ENCODE measurements around the gene TNK1.

The TNK1 gene

DNA sequence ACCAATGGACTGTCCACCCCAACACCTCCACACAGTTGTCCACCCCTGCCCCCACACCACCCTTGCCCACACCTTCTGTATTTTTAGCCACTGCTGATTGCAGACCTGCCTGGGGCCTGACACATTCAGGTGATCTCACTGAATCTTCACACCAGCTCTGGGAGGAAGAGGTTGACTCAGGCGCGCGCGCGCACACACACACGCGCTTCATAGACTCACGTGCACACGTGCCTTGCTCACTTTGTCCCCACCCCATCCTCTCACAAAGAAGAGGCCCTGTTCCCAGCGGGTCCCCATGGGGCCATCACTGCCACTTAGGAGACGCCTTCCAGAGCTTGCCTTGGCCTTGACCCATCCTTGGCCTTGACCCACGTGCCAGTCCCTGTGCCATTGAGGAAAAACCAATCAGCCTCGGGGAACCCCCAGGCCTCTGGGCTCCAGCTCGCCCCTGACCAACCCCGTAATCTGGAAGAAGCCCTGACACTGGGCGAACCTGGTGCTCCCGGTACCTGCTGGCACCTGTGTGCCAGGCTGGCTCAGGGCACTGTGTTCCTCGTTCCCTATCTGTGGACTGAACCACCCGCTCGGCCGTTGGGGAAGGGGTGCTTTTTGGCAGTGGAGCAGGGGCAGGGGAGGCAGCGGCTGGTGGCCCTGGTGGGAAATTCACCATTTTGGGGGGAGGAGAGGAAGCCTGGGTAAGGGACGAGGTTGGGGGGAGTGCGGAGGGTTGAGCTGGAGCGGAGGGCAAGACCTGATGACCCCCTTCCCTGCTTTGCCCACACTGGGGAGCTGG, 29.9 kb downstream of the TNK1 start:
- no peak for DNase-seq (ENCODE audit: low read depth)

- no peak for DNase-seq (ENCODE audit: low read depth)
Observed at GRCh38 chr17:7411427-7411750, 30.5 kb downstream of the TNK1 start.

- peak; percentile 86 for DNase-seq (ENCODE audit: low read depth)
Observed at GRCh38 chr17:7413346-7413985, 32.6 kb downstream of the TNK1 start.

DNA sequence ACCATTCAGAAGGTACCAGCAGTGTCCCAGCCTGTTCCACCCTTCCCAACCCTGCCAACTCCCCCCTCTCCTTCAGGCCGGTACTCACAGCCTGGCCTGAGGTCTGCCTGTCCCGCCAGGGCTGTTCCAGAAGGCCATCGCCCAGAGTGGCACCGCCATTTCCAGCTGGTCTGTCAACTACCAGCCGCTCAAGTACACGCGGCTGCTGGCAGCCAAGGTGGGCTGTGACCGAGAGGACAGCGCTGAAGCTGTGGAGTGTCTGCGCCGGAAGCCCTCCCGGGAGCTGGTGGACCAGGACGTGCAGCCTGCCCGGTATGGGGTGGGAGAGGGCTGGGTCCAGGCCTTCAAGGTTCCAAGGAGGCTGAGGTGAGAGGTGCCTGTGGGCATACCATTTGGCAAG, 33.9 kb downstream of the TNK1 start:
- DNase-seq (ENCODE audit: low read depth) = no peak

DNA sequence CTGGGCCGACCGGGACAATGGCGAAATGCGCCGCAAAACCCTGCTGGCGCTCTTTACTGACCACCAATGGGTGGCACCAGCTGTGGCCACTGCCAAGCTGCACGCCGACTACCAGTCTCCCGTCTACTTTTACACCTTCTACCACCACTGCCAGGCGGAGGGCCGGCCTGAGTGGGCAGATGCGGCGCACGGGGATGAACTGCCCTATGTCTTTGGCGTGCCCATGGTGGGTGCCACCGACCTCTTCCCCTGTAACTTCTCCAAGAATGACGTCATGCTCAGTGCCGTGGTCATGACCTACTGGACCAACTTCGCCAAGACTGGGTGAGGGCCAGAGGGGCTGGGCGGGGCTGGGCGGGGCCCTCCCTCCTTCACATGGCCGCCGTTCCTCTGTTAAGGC, 34.9 kb downstream of the TNK1 start:
- no peak for DNase-seq (ENCODE audit: low read depth)

- DNase-seq (ENCODE audit: low read depth) = no peak
Observed at GRCh38 chr17:7416323-7416722, 35.4 kb downstream of the TNK1 start.

GRCh38 chr17:7417056-7417655, 36.3 kb downstream of the TNK1 start:
- DNase-seq (ENCODE audit: low read depth) = no peak

GRCh38 chr17:7418472-7419152, 37.7 kb downstream of the TNK1 start:
- no peak for DNase-seq (ENCODE audit: low read depth)

GRCh38 chr17:7419819-7420610, 39.1 kb downstream of the TNK1 start, which contains the start of gene SPEM1:
SPEM1 (plus strand) TSS chr17:7420324; CDS start chr17:7420385, 61 bp downstream.
- no peak for DNase-seq (ENCODE audit: low read depth)

GRCh38 chr17:7421186-7421585, 40.3 kb downstream of the TNK1 start:
- no peak for DNase-seq (ENCODE audit: low read depth)

DNA sequence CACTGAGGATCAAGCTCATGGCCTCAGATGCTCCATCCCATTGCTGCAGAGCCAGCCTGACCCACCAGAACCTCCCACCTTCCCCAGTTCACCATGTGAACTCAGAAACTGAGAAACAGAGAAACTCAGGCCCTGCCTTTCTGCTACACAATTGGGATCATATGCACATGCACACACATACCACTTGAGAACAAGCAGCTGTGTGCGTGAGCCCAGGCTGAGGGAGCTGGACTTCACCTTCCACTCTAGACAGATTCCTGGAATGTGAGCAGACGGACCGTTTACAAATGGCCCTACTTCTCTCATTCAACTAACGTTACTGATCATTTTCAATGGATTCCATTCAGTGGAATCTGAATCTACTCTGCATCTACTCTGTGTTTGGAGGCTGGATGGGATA, 42.8 kb downstream of the TNK1 start:
- no peak for DNase-seq (ENCODE audit: low read depth)

GRCh38 chr17:7425316-7425715, 44.4 kb downstream of the TNK1 start, which contains the start of gene SPEM2:
SPEM2 (plus strand) TSS chr17:7425616; CDS start chr17:7425689, 73 bp downstream.
- DNase-seq (ENCODE audit: low read depth) = no peak

DNA sequence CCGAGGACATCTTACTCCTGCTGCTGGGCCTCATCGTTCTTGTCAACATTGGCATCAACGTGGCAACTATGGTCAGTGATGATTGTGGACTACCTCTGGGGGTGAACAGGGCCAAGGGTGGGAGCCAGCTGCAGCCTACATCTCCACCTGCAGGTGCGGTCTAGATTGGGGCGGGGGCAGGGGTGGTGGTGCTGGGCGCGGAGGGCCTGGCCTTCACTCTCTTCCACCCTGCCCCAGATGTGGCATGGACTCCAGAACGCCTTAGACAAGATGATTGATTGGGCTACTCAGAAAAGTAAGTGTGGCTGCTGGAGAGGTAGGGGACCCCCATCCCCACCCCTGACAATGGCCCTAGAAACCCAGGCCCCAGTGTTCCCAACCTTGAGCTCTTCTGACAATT, 44.9 kb downstream of the TNK1 start:
- DNase-seq (ENCODE audit: low read depth) = no peak

DNA sequence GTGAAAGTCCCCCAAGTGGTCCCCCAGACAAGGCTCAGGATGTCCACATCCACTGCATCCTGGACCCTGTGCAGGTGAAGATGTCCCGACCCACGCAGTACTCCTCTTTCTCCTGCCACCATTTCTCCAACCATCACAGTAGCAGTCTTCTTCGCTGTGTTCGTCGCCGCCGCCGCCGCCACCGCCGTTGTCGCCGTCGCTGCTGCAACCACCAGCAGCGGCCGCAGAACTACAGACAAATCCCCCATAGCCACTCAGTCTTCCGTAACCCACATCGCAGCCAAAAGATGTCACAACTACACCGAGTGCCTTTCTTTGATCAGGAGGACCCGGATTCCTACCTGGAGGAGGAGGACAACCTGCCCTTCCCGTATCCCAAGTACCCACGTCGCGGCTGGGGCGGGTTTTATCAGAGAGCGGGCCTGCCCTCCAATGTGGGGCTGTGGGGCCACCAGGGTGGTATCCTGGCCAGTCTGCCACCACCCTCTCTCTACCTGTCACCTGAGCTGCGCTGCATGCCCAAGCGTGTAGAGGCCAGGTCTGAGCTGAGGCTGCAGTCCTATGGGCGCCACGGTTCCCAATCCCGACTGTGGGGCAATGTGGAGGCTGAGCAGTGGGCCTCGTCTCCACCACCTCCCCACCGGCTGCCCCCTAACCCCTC, 45.4 kb downstream of the TNK1 start:
- no peak for DNase-seq (ENCODE audit: low read depth)

DNA sequence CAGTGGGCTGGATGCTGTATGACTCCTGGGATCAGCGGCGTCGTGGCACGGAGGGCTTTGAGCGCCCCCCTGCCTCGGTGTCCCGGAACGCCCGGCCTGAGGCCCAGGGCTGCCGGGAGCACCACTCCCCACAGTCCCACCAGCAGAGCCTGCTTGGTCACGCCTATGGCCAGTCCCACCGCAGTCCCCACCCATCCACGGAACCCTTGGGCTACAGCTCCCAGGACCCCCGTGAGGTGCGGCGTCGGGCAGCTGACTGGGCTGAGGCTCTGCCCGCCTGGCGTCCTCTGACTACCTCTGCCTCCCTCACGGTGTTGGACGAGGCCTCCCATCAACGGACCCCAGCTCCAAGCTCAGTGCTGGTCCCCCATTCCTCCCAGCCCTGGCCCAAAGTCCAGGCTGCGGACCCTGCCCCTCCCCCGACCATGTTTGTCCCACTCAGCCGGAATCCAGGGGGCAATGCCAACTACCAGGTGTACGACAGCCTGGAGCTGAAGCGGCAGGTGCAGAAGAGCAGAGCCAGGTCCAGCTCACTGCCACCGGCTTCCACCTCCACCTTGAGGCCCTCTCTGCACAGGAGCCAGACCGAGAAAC, 46.1 kb downstream of the TNK1 start:
- DNase-seq (ENCODE audit: low read depth) = no peak

DNA sequence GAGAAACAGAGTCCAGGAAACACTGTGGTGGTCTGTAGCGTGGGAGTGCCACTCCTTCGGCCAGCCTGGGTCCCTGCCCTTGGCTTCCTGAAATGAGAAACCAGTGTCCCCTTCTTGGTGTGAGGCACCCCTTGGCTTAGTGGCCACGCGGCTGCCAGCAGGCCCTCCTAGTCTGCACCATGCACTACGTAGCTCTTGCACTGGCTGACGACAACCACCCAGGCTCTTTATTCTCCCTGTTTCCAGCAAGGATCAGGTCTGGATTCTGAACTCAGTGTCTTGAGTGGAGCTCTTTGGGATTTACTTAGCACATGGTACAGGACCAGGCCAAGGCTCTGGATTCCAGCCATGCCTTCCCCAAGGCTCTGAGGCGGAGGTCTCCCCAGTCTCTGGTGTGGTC, 46.7 kb downstream of the TNK1 start:
- DNase-seq (ENCODE audit: low read depth) = no peak

GRCh38 chr17:7428557-7428956, 47.7 kb downstream of the TNK1 start, which contains the start of gene SPEM3:
SPEM3 (plus strand) TSS chr17:7428857; CDS start chr17:7428903, 46 bp downstream.
- DNase-seq (ENCODE audit: low read depth) = no peak

DNA sequence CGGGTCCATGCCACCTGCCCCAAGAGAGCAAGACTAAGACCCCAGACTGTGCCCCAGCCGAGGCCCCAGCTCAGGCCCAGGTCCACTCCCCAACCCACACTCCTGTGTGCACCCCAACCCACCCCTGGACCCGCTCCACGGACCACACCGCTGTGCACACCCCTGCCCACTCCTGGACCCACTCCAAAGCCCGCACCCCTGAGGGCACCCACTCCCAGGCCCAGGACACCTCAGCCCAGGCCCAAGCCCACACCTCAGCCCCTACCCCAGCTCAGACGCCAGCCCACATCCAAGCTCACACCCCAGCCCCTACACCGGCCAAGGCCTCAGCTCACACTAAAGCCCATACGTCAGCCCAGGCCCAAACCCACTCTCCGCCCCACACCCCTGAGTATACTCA, 48.8 kb downstream of the TNK1 start:
- no peak for DNase-seq (ENCODE audit: low read depth)

DNA sequence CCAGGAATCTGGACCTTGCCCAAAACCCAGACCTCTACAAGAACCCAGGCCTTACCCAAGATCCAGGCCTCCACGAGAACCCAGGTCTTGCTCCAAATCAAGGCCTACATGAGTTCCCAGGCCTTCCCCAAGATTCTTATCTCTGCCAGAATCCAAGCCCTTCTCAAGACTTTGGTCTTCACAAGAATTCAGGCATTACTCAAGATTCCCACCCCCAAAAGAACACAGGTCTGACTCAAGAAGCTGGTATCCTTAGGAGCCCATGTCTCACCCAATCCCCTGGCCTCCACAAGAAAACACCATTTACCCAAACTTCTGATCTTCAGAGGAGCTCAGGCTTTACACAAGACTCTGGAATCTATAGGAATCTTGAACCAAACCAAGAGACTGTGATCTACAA, 50.3 kb downstream of the TNK1 start:
- no peak for DNase-seq (ENCODE audit: low read depth)

GRCh38 chr17:7432296-7432695, 51.4 kb downstream of the TNK1 start:
- DNase-seq (ENCODE audit: low read depth) = no peak

All from ELR (cell line).